Stimulated activated CD4-positive, alpha-beta T cell treated with anti-CD3 and anti-CD28 coated beads, TNF-alpha, amount 100 ng/mL, for 4 hours (primary cell): Measurements from ENCODE around the gene STK32B.

ENCODE experiments used
- DNase-seq, 3 experiments: peaks; one replicate each; pipeline ENCODE4 v3.0.0-alpha.2; 2020; ENCODE audit warnings: low read depth in 3 of 3

The STK32B gene

DNA sequence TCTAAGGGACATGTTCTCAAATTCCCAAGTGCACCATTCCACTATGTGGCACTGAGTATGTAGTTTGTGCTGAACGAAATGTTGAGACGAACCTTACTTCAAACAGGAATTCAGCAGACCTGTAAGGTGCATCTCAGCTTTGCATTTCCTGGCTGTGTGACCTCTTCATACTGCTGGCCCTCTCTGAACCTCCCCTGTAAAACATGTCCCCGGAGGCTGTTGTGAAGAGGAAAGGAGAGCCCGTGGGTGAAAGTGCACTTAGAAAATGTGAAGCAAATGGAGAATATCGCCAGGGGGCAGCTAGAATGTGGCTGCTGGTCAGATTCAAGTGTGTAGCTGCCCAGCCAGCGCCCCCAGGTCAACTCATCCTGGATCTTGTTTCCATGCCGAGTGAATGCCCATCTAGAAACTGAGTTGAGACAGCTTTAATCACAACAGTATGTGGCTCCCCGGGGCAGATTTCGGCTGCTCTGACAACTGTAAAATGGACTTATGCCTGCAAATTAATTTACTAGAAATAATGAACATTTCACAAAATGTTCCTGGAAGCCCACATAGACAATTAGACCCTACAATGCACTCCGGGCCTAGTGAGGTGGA, 393.7 kb downstream of the STK32B start:
- no peak for DNase-seq

- no peak for DNase-seq
Observed at GRCh38 chr4:5446595-5447226, 395.4 kb downstream of the STK32B start.

DNA sequence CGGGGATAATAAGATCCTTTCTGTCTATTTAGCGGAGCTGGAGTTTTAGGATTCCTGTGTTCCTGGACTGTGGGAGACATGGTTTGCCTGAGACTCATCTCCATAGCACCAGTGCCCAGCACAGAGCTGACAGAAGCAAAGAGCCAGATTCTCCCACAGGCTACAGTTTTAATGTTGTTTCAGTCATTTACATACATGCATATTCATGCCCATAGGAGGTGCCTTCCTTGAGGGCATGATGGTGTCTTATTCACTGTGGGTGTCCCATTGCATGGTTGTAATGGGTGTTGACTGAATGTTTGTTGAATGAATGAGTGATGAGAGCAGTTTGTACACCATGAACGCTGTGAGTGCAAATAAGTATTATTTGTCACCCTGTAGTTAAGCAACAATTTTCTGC, 396.5 kb downstream of the STK32B start:
- DNase-seq, result no peak

- DNase-seq, result no peak
Observed at GRCh38 chr4:5448221-5448620, 396.9 kb downstream of the STK32B start.

DNA sequence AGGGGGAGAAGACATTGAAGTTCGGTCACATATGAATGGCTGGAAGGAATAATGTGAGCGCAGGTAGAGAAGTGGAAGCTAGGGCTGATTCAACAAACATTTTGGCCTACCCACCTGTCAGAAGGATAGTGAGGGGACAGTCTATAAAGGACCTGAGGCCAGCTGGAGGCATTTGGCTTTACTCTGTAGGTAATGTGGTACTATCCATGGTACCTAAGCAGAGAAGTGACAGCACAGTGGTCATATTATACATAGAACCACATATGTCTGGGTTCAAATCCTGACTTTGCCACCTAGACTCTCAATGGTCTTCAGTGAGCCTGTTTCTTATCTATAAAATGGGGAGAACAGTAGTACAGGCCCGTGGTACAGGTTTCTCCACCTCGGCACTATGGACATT, 400.0 kb downstream of the STK32B start:
- no peak for DNase-seq

DNA sequence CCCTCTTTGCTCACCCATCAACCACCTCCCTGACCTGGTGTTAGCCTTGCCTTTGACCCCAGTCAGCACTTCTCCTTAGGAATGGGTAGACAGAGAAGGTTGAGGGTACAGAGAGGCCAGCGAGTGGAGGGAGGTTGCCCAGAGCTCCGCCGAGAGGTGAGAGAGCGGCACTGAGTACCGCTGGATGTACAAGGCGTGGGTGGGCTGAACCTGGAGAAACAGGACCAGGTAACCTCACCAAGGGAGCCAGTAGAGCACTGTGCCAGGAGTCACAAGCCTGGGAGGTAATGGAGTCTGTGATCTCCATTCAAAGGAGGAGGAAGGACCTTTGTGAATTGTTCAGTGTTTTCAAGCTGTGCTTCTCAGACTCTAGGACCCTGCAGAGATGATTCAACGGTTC, 400.9 kb downstream of the STK32B start:
- no peak for DNase-seq

GRCh38 chr4:5455003-5455585, 403.8 kb downstream of the STK32B start:
- no peak for DNase-seq

DNA sequence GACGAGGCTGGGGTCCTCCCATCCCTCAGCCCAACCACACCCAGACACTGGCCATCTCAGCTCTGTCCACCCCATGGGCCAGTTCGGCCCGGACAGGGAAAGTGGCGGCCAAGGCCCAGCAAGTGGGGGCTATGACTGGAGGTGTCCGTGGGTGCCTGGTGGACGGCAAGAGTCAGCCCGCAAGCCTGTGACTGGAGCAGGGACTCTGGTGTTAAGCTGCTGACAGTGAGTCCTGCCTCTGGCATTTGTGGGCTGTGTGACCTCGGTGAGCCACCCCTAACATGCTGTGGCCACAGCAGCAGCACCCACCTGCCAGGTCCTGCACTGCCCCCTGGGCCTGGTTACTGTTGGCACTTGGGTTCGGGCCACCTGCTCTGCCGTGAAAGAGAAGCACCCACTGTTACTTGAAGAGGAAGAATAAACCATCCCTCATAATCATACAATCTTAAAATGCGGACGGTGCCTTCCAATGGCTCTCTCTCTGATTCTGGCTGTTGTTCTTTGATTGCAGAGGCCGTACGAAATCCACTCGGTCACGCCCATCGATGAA, 405.1 kb downstream of the STK32B start:
- DNase-seq, result no peak

GRCh38 chr4:5458676-5459075, 407.4 kb downstream of the STK32B start:
- DNase-seq, result no peak

DNA sequence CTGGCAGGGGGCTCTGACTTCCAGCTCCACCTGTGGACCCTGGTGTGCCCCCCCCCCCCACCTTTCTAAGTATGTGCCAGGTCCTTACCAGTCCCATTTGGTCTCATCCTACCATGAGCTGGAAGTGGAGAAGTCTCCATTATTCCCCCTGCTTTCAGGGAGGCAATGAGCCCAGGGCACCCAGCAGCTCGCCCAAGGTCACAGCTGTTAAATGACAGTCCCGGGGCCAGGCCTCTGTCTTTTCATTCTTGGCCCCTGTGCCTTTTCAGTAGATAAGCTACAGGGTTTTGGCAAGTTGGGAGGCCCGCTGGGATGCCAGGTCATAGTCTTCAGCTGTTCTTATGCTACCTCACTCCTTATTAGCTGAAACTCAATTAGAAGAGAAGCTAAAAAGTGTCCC, 408.0 kb downstream of the STK32B start:
- no peak for DNase-seq

GRCh38 chr4:5460106-5460801, 409.0 kb downstream of the STK32B start:
- DNase-seq, result no peak

DNA sequence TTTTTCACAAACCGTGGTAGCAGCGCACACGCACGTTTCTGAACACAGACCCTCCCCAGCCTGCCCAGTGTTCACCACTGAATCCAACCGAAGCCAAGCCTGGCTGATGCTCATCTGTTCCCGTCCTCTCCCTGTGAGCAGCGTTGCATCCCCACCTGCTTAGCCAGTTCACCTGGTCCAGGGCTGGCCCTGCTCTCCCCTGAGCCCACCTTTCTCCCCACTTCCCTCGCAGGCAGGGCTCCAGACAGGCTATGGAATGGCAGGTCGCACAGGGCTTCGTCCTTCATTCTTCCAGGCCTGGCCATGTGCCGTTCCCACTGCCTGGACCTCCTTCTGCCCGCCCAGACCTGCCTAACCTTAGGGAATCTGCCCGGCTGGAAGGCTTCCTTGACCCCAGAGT, 410.2 kb downstream of the STK32B start:
- no peak for DNase-seq

GRCh38 chr4:5462254-5462835, 411.1 kb downstream of the STK32B start:
- DNase-seq, result no peak

DNA sequence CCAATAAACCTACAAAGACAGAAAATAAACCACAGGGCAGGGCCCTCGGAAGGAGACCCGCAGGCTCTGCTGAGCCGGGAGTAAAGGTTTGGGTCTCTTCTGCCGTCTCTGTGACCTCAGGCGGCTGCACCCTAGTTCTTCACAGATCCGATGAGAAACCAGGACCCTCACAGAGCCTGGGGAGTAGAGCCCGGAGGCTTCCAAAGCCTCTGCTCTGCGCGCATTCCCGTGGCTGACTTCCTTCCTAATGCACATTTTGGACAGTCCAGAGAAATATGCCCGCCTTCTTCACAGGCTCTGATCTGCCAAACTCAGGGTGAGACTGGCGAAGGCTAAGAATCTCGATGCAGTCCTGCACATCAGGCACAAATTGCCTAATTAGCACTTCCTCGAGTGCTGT, 411.6 kb downstream of the STK32B start:
- no peak for DNase-seq

GRCh38 chr4:5463361-5463760, 412.1 kb downstream of the STK32B start:
- DNase-seq, result no peak

- DNase-seq, result no peak
Observed at GRCh38 chr4:5463936-5464650, 412.8 kb downstream of the STK32B start.

GRCh38 chr4:5465529-5465928, 414.2 kb downstream of the STK32B start:
- no peak for DNase-seq

DNA sequence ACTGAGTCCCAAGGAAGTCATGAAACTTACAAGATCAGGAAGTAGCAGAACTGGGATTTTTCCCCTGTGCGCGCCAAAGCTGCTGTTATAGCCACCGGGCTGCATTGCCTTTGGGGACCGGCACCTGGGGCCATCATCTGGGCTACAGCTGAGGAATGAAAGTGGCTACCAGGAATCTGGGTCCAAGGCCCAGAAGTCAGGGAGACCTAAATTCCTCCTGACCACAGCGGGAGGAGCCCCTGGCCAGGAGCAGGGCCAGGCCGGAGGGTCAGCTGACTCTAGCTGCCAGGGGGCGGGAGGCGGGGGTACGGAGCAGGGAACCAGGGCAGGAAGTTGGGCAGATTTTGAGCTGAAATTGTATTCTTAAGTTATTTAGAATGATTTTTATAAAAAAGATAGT, 414.7 kb downstream of the STK32B start:
- no peak for DNase-seq

DNA sequence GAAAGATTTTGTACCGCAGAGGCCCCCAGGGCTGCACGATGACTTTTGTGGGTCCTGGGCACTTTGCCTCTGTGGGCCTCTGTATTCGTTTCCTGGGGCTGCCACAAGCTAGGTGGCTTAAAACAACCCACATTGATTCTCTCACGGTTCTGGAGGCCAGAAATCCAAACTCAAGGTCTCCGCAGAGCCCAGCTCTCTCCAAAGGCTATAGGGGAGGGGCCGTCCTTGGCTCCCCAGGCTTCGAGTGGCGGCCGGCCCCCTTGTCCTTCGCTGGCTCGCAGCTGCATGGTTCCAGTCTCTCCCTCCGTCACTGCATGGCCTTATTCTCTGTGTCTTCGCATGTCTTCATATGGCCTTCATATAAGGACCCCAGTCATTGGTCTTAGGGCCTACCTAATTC, 415.8 kb downstream of the STK32B start:
- DNase-seq, result no peak

DNA sequence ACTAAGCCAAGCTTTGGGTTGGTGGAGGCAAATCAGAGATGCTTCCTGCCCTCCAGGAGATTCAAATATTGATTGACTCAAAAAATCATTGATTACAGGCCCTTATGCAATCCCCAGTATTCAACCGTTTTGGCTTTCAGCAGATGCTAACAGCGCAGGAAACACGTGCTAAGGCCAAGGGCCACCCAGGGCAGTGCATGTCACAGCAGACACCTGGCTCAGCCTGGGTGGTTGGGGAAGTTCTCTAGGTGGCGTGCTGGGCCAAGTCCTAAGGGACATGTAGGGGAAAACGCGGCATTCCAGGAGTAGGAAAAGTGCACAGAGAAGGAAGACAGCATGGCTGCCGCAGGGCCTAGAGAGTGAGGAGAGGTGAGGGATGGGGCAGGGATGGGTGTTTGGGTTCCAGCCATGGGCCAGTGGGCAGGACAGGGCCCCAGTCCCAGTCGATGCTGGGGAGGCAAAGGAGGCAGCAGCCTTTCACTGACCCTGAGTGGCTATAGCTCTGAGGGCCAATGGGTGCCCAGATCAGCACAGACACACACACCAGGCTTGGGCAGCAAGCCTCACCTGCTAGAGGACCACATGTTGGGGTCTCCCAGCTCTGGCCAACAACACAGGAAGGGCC, 418.0 kb downstream of the STK32B start:
- no peak for DNase-seq

GRCh38 chr4:5469861-5470260, 418.6 kb downstream of the STK32B start:
- DNase-seq, result no peak
